Measurements from ENCODE around the gene WDR4. TPM values are rescaled to one million over a fixed set of nuclear protein-coding genes. Genes with fewer than 3 reads are reported as not detected.

The WDR4 gene
- polyA plus RNA-seq, 1 of the 3 experiments (the other 2 are of a cell fraction): 26.5 TPM

DNA sequence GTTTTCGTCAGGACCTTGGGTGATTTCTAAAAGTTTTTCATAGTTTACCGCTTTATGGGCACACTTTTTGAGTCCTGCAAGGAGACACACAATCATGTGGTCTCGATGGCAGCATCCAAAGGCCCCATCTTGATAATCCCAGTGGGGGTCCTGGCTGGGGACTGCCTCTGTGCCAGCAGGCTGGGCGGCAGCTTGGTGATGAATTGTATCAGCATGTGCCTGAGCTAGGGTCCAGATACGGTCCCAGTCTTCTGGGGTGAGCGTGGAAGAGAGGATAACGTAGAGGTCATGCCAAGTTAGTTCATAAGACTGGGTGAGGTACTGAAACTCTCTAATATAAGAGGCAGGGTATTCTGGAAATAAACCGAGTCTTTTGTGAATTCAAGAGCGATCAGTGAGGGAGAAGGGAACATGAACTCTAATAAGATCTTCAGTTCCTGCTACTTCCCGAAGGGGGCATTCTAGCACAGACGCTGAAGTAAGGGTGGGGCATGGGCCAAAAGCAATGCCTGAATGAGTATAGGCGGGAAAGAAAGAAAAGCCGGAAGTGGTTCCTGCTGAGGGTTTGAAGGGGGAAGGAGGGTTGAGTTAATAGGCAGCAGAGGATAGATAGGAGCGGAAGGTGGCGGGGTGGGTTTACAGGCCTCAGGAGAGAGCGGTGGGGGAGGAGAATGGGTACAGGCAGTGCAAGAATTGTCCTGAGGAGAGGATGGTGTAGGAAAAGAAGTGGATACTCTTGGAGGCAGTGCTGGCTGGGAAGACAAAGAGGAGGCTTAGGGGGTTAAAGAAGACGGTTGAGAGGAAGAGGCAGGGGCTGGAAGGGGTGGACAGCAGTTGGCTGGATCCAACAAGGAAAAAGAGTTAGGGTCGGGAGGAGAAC is 44.5 kb upstream of the WDR4 start:
- POLR2A ChIA-PET: no interaction called here
- TF ChIP-seq, protein P1, sequence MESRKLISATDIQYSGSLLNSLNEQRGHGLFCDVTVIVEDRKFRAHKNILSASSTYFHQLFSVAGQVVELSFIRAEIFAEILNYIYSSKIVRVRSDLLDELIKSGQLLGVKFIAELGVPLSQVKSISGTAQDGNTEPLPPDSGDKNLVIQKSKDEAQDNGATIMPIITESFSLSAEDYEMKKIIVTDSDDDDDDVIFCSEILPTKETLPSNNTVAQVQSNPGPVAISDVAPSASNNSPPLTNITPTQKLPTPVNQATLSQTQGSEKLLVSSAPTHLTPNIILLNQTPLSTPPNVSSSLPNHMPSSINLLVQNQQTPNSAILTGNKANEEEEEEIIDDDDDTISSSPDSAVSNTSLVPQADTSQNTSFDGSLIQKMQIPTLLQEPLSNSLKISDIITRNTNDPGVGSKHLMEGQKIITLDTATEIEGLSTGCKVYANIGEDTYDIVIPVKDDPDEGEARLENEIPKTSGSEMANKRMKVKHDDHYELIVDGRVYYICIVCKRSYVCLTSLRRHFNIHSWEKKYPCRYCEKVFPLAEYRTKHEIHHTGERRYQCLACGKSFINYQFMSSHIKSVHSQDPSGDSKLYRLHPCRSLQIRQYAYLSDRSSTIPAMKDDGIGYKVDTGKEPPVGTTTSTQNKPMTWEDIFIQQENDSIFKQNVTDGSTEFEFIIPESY (IDR thresholded peaks at IDR 0.05; ENCODE audit: borderline replicate concordance, low read depth): no peak
- TF ChIP-seq, protein P2, sequence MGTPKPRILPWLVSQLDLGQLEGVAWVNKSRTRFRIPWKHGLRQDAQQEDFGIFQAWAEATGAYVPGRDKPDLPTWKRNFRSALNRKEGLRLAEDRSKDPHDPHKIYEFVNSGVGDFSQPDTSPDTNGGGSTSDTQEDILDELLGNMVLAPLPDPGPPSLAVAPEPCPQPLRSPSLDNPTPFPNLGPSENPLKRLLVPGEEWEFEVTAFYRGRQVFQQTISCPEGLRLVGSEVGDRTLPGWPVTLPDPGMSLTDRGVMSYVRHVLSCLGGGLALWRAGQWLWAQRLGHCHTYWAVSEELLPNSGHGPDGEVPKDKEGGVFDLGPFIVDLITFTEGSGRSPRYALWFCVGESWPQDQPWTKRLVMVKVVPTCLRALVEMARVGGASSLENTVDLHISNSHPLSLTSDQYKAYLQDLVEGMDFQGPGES (IDR thresholded peaks at IDR 0.05; ENCODE audit: low read depth, low read length): no peak
- no peak for TF ChIP-seq FOSL2 (IDR thresholded peaks at IDR 0.05; ENCODE audit: borderline replicate concordance, low read depth)
- TF ChIP-seq MAX (IDR thresholded peaks at IDR 0.05; ENCODE audit: low read depth): 0 out of 2 replicates have a peak, but pooled peaks have one; percentile 29
- no peak for TF ChIP-seq SIN3A (IDR thresholded peaks at IDR 0.05; ENCODE audit: borderline replicate concordance, low read depth, low read length)
- no peak for TF ChIP-seq RCOR1 (IDR thresholded peaks at IDR 0.05; ENCODE audit: low read length)
- TF ChIP-seq POLR2AphosphoS5 (IDR thresholded peaks at IDR 0.05; ENCODE audit: low read depth, low read length): no peak
- no peak for TF ChIP-seq FOXJ3 (CRISPR knock-in tag; IDR thresholded peaks at IDR 0.05)
- TF ChIP-seq TAF1 (IDR thresholded peaks at IDR 0.05; ENCODE audit: borderline replicate concordance, low read depth, low read length): no peak
- no peak for TF ChIP-seq USF1 (IDR thresholded peaks at IDR 0.05; ENCODE audit: borderline replicate concordance, low read depth)
- TF ChIP-seq PBX3 (IDR thresholded peaks at IDR 0.05): no peak
- no peak for TF ChIP-seq FOXM1 (IDR thresholded peaks at IDR 0.05; ENCODE audit: low read depth)
- peak; percentile 50 for TF ChIP-seq CHD2 (IDR thresholded peaks at IDR 0.05; ENCODE audit: low read length, partially characterized antibody)
- TF ChIP-seq, protein P3, sequence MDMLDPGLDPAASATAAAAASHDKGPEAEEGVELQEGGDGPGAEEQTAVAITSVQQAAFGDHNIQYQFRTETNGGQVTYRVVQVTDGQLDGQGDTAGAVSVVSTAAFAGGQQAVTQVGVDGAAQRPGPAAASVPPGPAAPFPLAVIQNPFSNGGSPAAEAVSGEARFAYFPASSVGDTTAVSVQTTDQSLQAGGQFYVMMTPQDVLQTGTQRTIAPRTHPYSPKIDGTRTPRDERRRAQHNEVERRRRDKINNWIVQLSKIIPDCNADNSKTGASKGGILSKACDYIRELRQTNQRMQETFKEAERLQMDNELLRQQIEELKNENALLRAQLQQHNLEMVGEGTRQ (IDR thresholded peaks at IDR 0.05; ENCODE audit: borderline replicate concordance, low read depth, low read length): no peak
- no peak for TF ChIP-seq YY1 (IDR thresholded peaks at IDR 0.05; ENCODE audit: low read depth)
- peak; percentile 73 for TF ChIP-seq CTCF (IDR thresholded peaks at IDR 0.05)
- TF ChIP-seq RFX5 (IDR thresholded peaks at IDR 0.05; ENCODE audit: low read length): no peak
- peak; percentile 26; the same call in 1 of the 2 replicates for TF ChIP-seq GABPA (IDR thresholded peaks at IDR 0.05; ENCODE audit: low read depth)
- TF ChIP-seq RAD21 (IDR thresholded peaks at IDR 0.05; ENCODE audit: low read length): peak; percentile 82
- no peak for TF ChIP-seq TCF12 (IDR thresholded peaks at IDR 0.05)
- no peak for TF ChIP-seq EP300 (IDR thresholded peaks at IDR 0.05; ENCODE audit: borderline replicate concordance in 1 of 2, low read depth in 1 of 2, low read length in 1 of 2)
- no peak for TF ChIP-seq NRF1 (IDR thresholded peaks at IDR 0.05; ENCODE audit: low read depth, low read length)
- no peak for TF ChIP-seq MEF2A (IDR thresholded peaks at IDR 0.05; ENCODE audit: borderline replicate concordance, low read depth)

More for the DNA sequence above, 44.5 kb upstream of the WDR4 start:
- DNase-seq: peak; percentile 81
- CTCF ChIA-PET: no interaction called here
- Histone ChIP-seq H3K4me3 (ENCODE audit: low read depth in 2 of 2, low read length in 1 of 2) (no peak overlapping the region), H3K4me1 (ENCODE audit: control insufficient read depth in 1 of 2, insufficient read depth in 2 of 2, low read depth in 1 of 2, low read length in 1 of 2) (no peaks in the 10 kb centered on the region; a peak in 2 of 4 replicates), H2AFZ (ENCODE audit: low read depth) (peak overlapping the region; percentile 85), H3K9me2 (no peaks in the 10 kb centered on the region), H4K20me1 (ENCODE audit: insufficient read depth) (no peaks in the 10 kb centered on the region), H3K79me2 (ENCODE audit: insufficient read depth) (no peaks in the 10 kb centered on the region), H3F3A (replicated peaks; ENCODE audit: insufficient read depth) (no peaks in the 10 kb centered on the region), H3K9me3 (no peaks in the 10 kb centered on the region), H3K4me2 (no peak overlapping the region), H3K27ac (ENCODE audit: low read depth in 2 of 2, low read length in 1 of 2) (no peak overlapping the region), H3K27me3 (ENCODE audit: insufficient read depth) (no peaks in the 10 kb centered on the region), H3K9ac (no peak overlapping the region), H3K36me3 (replicated peaks in 1 of 2; ENCODE audit: control insufficient read depth in 1 of 2, insufficient read depth in 2 of 2, low read length in 1 of 2) (no peaks in the 10 kb centered on the region)
- WGBS (ENCODE audit: low lambda C conversion rate): 64% methylated on average over 18 of the region's 18 CpGs
